HG03457 (cell line): ENCODE results near the gene CCDC30.

Experiments
- ATAC-seq: cut with Tn5 transposase; IDR thresholded peaks from one replicate; pipeline ENCODE4 v1.9.1; 2021; ENCODE audit warnings: moderate number of reproducible peaks; ENCODE audit not compliant: unreplicated experiment

The CCDC30 gene

GRCh38 chr1:42462828-42463763 is at the start of gene CCDC30:
TSS of gene CCDC30 (plus strand) at chr1:42463286. CDS start at chr1:42480552, 17,266 bp downstream.
- ATAC-seq: peak; percentile 93

GRCh38 chr1:42414551-42415496 is 48.3 kb upstream of the CCDC30 start:
- no peak for ATAC-seq

- ATAC-seq: no peak
Measured at GRCh38 chr1:42417166-42417565, 45.9 kb upstream of the CCDC30 start.

DNA sequence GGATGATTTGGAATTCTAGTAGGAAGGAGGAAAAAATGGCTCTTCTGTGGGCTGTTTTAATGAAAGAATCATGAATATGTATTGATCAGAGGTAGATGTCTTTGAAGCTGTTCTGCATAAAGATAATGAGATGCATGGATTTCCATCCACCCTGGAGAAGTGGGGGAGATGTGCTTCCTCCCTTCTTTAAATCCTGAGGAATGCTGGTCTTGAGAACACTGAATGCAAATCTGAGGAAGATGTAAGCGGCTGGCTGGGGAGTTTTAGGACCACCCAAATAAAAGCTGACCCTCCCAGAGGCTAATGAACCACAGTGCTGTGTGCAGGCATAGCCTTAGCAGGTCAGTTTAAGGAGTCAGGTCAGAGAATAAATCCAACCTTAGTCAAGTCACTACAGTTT is 44.6 kb upstream of the CCDC30 start:
- no peak for ATAC-seq

- ATAC-seq: no peak
Measured at GRCh38 chr1:42419126-42419821, 43.8 kb upstream of the CCDC30 start.

DNA sequence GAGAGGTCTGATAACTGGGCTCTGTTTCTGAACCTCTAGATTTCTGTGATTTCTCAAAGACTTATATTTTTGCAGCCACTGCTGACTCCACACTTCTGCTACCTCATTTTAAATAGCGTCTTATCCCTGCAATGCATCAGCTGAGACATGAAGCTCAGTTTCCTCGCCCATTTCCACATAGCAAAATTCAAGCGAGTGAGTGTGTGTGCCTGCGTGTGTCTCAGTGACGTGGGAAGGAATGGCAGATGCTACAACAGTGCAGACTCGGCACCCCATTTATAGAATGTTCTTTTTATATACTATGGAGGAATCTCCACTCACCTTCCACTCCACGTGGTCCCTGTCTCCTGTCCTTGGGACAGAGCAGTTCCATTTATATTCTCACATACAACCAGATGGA is 43.0 kb upstream of the CCDC30 start:
- no peak for ATAC-seq

GRCh38 chr1:42420911-42421585 is 42.0 kb upstream of the CCDC30 start:
- ATAC-seq: no peak

DNA sequence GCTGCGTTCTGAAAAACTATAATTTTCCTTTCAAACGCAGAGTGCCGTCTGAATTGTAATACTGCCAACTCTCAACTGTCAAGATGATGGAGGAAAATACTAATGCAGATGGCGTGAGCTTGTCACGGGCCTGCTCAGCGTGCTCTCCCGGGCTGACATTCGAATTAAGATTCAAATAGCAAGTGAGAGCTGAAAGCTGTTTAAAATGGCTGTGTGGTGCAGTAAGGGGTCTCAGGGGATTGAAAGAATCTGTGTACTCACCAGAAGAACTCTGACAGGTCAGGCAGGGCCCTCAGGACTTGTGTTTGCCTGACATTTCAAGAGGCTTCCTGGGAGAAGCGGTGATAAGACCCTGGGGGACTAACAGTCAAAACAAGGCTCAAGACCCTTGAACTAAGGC is 40.3 kb upstream of the CCDC30 start:
- ATAC-seq: no peak

DNA sequence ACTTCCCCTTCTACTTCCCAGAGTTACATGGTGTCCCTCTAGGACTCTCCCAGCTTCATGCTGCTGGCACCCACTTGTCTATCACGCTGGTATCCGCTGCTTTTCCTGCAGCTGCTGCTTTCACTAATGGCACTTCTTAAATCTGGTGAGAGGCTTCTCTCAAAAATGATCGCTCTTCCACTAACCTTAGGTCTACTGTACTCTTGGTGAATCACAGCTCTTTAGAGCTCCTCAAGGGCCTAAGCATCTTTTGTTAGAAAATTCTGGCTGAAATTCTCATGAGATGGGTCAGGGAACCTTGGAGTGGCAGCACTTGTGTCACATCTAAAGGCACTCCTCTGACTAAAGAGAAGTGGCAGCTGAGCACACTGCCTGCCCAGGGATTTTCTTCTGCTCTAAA is 39.4 kb upstream of the CCDC30 start:
- ATAC-seq: no peak

GRCh38 chr1:42424201-42424600 is 38.9 kb upstream of the CCDC30 start:
- no peak for ATAC-seq

GRCh38 chr1:42427240-42427639 is 35.8 kb upstream of the CCDC30 start:
- ATAC-seq: no peak

DNA sequence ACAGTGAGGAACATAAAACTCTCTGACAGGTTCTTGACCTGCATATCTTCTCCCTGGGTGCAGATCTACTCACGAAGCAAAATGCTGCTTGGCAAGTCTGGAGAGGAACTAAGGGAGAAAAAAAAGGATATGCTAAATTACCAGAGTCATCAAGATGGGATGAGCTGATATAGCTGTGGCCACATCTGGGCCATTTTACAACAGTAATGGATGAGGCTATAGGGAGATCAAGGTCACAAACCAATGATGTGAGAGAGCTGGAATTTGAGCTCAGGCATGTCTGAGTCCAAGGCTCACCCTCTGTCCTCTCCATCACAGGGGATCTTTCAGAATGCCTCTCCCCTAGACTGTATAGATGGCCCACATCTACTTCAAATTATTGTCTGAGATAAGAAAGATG is 33.5 kb upstream of the CCDC30 start:
- ATAC-seq: no peak

GRCh38 chr1:42430286-42431135 is 32.6 kb upstream of the CCDC30 start:
- ATAC-seq: no peak

DNA sequence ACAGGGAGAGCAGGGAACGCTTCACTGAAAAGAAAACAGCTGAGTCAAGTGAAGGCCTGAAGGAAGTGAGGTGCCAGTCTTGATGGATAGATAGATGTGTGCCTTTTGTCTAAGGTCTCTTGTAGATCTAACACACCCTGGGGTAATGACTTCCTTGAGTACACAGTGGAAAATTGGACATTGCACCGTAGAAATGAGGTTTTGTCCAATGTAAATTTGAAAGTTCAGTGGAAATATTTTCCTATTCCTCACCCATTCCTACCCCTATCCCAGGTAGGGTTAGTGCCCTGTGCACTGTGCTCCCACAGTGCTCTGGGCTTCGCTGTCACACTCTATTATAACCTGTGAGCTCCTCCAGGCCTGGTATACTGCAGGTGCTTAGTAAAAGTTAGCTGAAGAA is 31.6 kb upstream of the CCDC30 start:
- no peak for ATAC-seq

GRCh38 chr1:42432714-42433113 is 30.4 kb upstream of the CCDC30 start:
- no peak for ATAC-seq

GRCh38 chr1:42433369-42433768 is 29.7 kb upstream of the CCDC30 start:
- ATAC-seq: no peak

- ATAC-seq: no peak
Measured at GRCh38 chr1:42434340-42434739, 28.7 kb upstream of the CCDC30 start.

- ATAC-seq: no peak
Measured at GRCh38 chr1:42439940-42440339, 23.1 kb upstream of the CCDC30 start.

DNA sequence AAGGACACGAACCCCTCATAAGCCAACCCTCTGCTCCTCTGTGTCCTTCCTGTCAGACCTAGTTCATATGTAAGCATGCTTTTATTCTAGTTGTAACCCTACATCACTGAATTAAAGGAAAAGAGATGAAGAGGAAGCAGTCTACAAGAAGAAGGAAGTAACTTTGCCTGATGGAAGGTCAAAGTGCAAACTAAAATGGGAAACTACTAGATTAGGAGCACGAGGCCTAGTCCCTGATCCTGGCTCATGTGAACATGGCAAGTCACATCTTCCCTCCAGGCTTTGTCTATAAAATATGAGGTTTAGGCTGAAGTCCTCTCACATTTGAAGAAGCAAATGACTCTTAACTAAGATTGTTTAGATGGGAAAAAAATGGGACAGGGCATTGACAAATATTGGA is 20.4 kb upstream of the CCDC30 start:
- ATAC-seq: no peak

DNA sequence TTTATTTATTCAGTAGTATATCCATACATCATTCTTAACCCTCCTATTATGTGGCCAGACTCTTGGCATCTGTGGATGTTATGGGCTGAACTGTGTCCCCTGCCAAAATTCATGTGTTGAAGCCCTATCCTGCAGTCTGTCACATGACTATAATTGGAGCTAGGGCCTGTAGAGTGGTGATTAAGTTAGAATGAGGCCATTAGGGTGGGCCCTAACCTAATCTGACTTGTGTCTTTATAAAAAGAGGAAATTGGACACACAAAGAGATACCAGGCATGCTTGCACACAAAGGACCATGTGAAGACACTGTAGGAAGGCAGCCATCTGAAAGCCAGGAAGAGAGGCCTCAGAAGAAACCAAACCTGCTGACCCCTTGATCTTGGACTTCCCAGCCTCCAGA is 13.8 kb upstream of the CCDC30 start:
- ATAC-seq: no peak
